DND-41 (cell line): Measurements from ENCODE around the gene ANXA9.

Source experiments
- ATAC-seq: fragments of 200-7000 bp; cut with Tn5 transposase; 3 replicates; pipeline ENCODE4 v1.9.1; 2021; ENCODE audit warnings: low read depth; ENCODE audit not compliant: insufficient read depth
- DNase-seq: peaks from one replicate; pipeline ENCODE4 v3.0.0-alpha.2; 2020
- H2AFZ ChIP-seq: 2 replicates; pipeline ENCODE4 v1.6.0; 2012; ENCODE audit warnings: low read depth, low read length
- H3K27ac ChIP-seq: 2 replicates; pipeline ENCODE4 v1.5.1; 2012; ENCODE audit warnings: low read length, inconsistent platforms
- H3K27me3 ChIP-seq: fragments of 200-600 bp; sonication (generic); 2 replicates; pipeline ENCODE4 v1.6.0; 2012; ENCODE audit warnings: low read length, mild to moderate bottlenecking, inconsistent platforms; ENCODE audit not compliant: insufficient read depth, poor library complexity
- H3K36me3 ChIP-seq: 2 replicates; pipeline ENCODE4 v1.5.1; 2012; ENCODE audit warnings: low read length, inconsistent platforms; ENCODE audit not compliant: insufficient read depth
- H3K4me1 ChIP-seq: 2 replicates; pipeline ENCODE4 v1.5.1; 2012; ENCODE audit warnings: mild to moderate bottlenecking, low read length; ENCODE audit not compliant: insufficient read depth
- H3K4me2 ChIP-seq: 2 replicates; pipeline ENCODE4 v1.6.0; 2012; ENCODE audit warnings: mild to moderate bottlenecking, moderate library complexity, low read length, inconsistent platforms; ENCODE audit not compliant: insufficient read depth
- H3K4me3 ChIP-seq, 2 experiments: fragments of 200-600 bp in 1 of 2; shearing (Covaris generic) in 1 of 2; 2 replicates each; pipeline ENCODE4 v1.5.1; 2012 to 2016; ENCODE audit warnings: inconsistent platforms in 2 of 2, low read length in 2 of 2, mild to moderate bottlenecking in 2 of 2, low read depth in 1 of 2, moderate library complexity in 1 of 2
- H3K79me2 ChIP-seq: 2 replicates; pipeline ENCODE4 v1.6.0; 2012; ENCODE audit warnings: low read length, inconsistent platforms; ENCODE audit not compliant: insufficient read depth
- H3K9ac ChIP-seq: 2 replicates; pipeline ENCODE4 v1.6.0; 2012; ENCODE audit warnings: low read depth, mild to moderate bottlenecking, inconsistent platforms, low read length, moderate library complexity
- H3K9me3 ChIP-seq: 2 replicates; pipeline ENCODE4 v1.5.1; 2012; ENCODE audit warnings: low read length, moderate library complexity, mild to moderate bottlenecking, inconsistent platforms; ENCODE audit not compliant: insufficient read depth, severe bottlenecking
- H4K20me1 ChIP-seq: 2 replicates; pipeline ENCODE4 v1.6.0; 2012; ENCODE audit warnings: low read length; ENCODE audit not compliant: insufficient read depth
- EZH2 ChIP-seq: IDR thresholded peaks from 3 replicates; pipeline ENCODE4 v1.6.1; 2012; ENCODE audit warnings: borderline replicate concordance, low read depth, mild to moderate bottlenecking, moderate library complexity, low read length, inconsistent platforms; ENCODE audit not compliant: severe bottlenecking
- TF ChIP-seq, protein P1 (sequence below): IDR thresholded peaks from 2 replicates; pipeline ENCODE4 v1.5.1; 2012; ENCODE audit warnings: borderline replicate concordance, low read length, moderate library complexity, mild to moderate bottlenecking; ENCODE audit not compliant: poor library complexity, severe bottlenecking; ENCODE audit errors: extremely low read depth

The ANXA9 gene

GRCh38 chr1:150970808-150971582 is 11.1 kb upstream of the ANXA9 start:
- H3K36me3 ChIP-seq, result peaks cover 52% of the 10 kb centered on the region
- no peak for TF ChIP-seq EZH2
- TF ChIP-seq, protein P1, sequence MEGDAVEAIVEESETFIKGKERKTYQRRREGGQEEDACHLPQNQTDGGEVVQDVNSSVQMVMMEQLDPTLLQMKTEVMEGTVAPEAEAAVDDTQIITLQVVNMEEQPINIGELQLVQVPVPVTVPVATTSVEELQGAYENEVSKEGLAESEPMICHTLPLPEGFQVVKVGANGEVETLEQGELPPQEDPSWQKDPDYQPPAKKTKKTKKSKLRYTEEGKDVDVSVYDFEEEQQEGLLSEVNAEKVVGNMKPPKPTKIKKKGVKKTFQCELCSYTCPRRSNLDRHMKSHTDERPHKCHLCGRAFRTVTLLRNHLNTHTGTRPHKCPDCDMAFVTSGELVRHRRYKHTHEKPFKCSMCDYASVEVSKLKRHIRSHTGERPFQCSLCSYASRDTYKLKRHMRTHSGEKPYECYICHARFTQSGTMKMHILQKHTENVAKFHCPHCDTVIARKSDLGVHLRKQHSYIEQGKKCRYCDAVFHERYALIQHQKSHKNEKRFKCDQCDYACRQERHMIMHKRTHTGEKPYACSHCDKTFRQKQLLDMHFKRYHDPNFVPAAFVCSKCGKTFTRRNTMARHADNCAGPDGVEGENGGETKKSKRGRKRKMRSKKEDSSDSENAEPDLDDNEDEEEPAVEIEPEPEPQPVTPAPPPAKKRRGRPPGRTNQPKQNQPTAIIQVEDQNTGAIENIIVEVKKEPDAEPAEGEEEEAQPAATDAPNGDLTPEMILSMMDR, result no peak
- H3K79me2 ChIP-seq, result peaks cover 73% of the 10 kb centered on the region
- DNase-seq (no peak), ATAC-seq (no peak)
- peaks cover 41% of the 10 kb centered on the region for H3K4me1 ChIP-seq
- no peak overlapping the region for H3K9ac ChIP-seq
- H3K27ac ChIP-seq, result no peak overlapping the region
- no peak overlapping the region; a peak in 1 of 4 replicates for H3K4me3 ChIP-seq
- peak overlapping the region; percentile 95; the same call in 1 of the 2 replicates for H3K4me2 ChIP-seq
- H3K27me3 ChIP-seq, result no peaks in the 10 kb centered on the region
- H3K9me3 ChIP-seq, result no peaks in the 10 kb centered on the region
- no peak overlapping the region for H2AFZ ChIP-seq
- peaks cover 54% of the 10 kb centered on the region for H4K20me1 ChIP-seq

- Histone ChIP-seq H3K36me3 (peaks cover 44% of the 10 kb centered on the region), H3K27me3 (no peaks in the 10 kb centered on the region), H3K4me2 (peak overlapping the region; percentile 95), H3K9me3 (no peaks in the 10 kb centered on the region), H3K9ac (peak overlapping the region; percentile 91), H3K79me2 (peaks cover 73% of the 10 kb centered on the region), H3K4me3 (peak overlapping the region in 1 of 2 experiments; percentile 67; a peak in 2 of 4 replicates), H4K20me1 (peaks cover 54% of the 10 kb centered on the region), H2AFZ (no peak overlapping the region), H3K27ac (peak overlapping the region; percentile 77; the same call in 1 of the 2 replicates), H3K4me1 (peaks cover 41% of the 10 kb centered on the region)
- TF ChIP-seq, protein P1, result peak; percentile 39
- no peak for TF ChIP-seq EZH2
- DNase-seq (no peak), ATAC-seq (0 out of 3 replicates have a peak, but pooled peaks have one; percentile 10)
Measured at GRCh38 chr1:150971583-150972416, 10.3 kb upstream of the ANXA9 start.

- TF ChIP-seq, protein P1, result no peak
- no peak for TF ChIP-seq EZH2
- H3K9ac ChIP-seq, result peak overlapping the region; percentile 91
Measured at GRCh38 chr1:150972417-150972940, 9.6 kb upstream of the ANXA9 start.

More at GRCh38 chr1:150972417-150972940, 9.6 kb upstream of the ANXA9 start:
- peak overlapping the region; percentile 95 for H3K4me2 ChIP-seq
- peaks cover 54% of the 10 kb centered on the region for H4K20me1 ChIP-seq
- no peaks in the 10 kb centered on the region for H3K27me3 ChIP-seq
- peaks cover 45% of the 10 kb centered on the region for H3K4me1 ChIP-seq
- H3K36me3 ChIP-seq, result peaks cover 38% of the 10 kb centered on the region
- peak overlapping the region; percentile 77; the same call in 1 of the 2 replicates for H3K27ac ChIP-seq
- DNase-seq (no peak), ATAC-seq (no peak)
- peaks cover 73% of the 10 kb centered on the region for H3K79me2 ChIP-seq
- no peak overlapping the region for H2AFZ ChIP-seq
- H3K9me3 ChIP-seq, result no peaks in the 10 kb centered on the region
- peak overlapping the region in 1 of 2 experiments; percentile 67; a peak in 2 of 4 replicates for H3K4me3 ChIP-seq
